Measurements from ENCODE around the gene FOXJ1.

The FOXJ1 gene

GRCh38 chr17:76176701-76177574, 35.9 kb upstream of the FOXJ1 start:
- TF ChIP-seq SPI1 (IDR thresholded peaks at IDR 0.05; ENCODE audit: low read depth, low read length), result no peak
- no peak for TF ChIP-seq POLR2A (IDR thresholded peaks at IDR 0.05; ENCODE audit: low read depth, low read length)
- no peak for TF ChIP-seq PAX5 (IDR thresholded peaks at IDR 0.05; ENCODE audit: insufficient read depth, low read length, severe bottlenecking)
- TF ChIP-seq POLR2AphosphoS5 (IDR thresholded peaks at IDR 0.05; ENCODE audit: low read depth, low read length), result no peak
- TF ChIP-seq TAF1 (IDR thresholded peaks at IDR 0.05; ENCODE audit: low read depth, low read length), result no peak
- TF ChIP-seq POU2F2 (IDR thresholded peaks at IDR 0.05; ENCODE audit: low read depth, low read length), result no peak
- DNase-seq (ENCODE audit: insufficient read length, low spot score) (no peak), FAIRE-seq (no peak)

GRCh38 chr17:76174037-76174436, 33.0 kb upstream of the FOXJ1 start:
- FAIRE-seq (no peak), DNase-seq (ENCODE audit: insufficient read length, low spot score) (no peak)
- no peak for TF ChIP-seq POLR2A (IDR thresholded peaks at IDR 0.05; ENCODE audit: low read depth, low read length)
- TF ChIP-seq POU2F2 (IDR thresholded peaks at IDR 0.05; ENCODE audit: low read depth, low read length), result no peak

GRCh38 chr17:76173474-76173873, 32.4 kb upstream of the FOXJ1 start:
- DNase-seq (ENCODE audit: insufficient read length, low spot score) (no peak), FAIRE-seq (no peak)
- TF ChIP-seq POLR2A (IDR thresholded peaks at IDR 0.05; ENCODE audit: low read depth, low read length) (no peak), POLR2AphosphoS5 (IDR thresholded peaks at IDR 0.05; ENCODE audit: low read depth, low read length) (no peak), POU2F2 (IDR thresholded peaks at IDR 0.05; ENCODE audit: low read depth, low read length) (no peak), TAF1 (IDR thresholded peaks at IDR 0.05; ENCODE audit: low read depth, low read length) (no peak), SPI1 (IDR thresholded peaks at IDR 0.05; ENCODE audit: low read depth, low read length) (no peak), PAX5 (IDR thresholded peaks at IDR 0.05; ENCODE audit: insufficient read depth, low read length, severe bottlenecking) (no peak)

GRCh38 chr17:76171706-76172105, 30.7 kb upstream of the FOXJ1 start:
- no peak for TF ChIP-seq SPI1 (IDR thresholded peaks at IDR 0.05; ENCODE audit: low read depth, low read length)
- TF ChIP-seq POU2F2 (IDR thresholded peaks at IDR 0.05; ENCODE audit: low read depth, low read length), result no peak
- TF ChIP-seq PAX5 (IDR thresholded peaks at IDR 0.05; ENCODE audit: insufficient read depth, low read length, severe bottlenecking), result no peak
- no peak for TF ChIP-seq POLR2AphosphoS5 (IDR thresholded peaks at IDR 0.05; ENCODE audit: low read depth, low read length)
- TF ChIP-seq TAF1 (IDR thresholded peaks at IDR 0.05; ENCODE audit: low read depth, low read length), result no peak
- TF ChIP-seq POLR2A (IDR thresholded peaks at IDR 0.05; ENCODE audit: low read depth, low read length), result no peak
- no peak for DNase-seq (ENCODE audit: insufficient read length, low spot score)
- FAIRE-seq, result no peak

- FAIRE-seq (no peak), DNase-seq (ENCODE audit: insufficient read length, low spot score) (no peak)
- TF ChIP-seq POLR2A (IDR thresholded peaks at IDR 0.05; ENCODE audit: low read depth, low read length), result no peak
- no peak for TF ChIP-seq PAX5 (IDR thresholded peaks at IDR 0.05; ENCODE audit: insufficient read depth, low read length, severe bottlenecking)
- no peak for TF ChIP-seq POLR2AphosphoS5 (IDR thresholded peaks at IDR 0.05; ENCODE audit: low read depth, low read length)
- no peak for TF ChIP-seq SPI1 (IDR thresholded peaks at IDR 0.05; ENCODE audit: low read depth, low read length)
- TF ChIP-seq POU2F2 (IDR thresholded peaks at IDR 0.05; ENCODE audit: low read depth, low read length), result no peak
- no peak for TF ChIP-seq TAF1 (IDR thresholded peaks at IDR 0.05; ENCODE audit: low read depth, low read length)
These were observed 29.1 kb upstream of the FOXJ1 start for GRCh38 chr17:76170114-76170513.

- DNase-seq (ENCODE audit: insufficient read length, low spot score) (no peak), FAIRE-seq (no peak)
- TF ChIP-seq POLR2A (IDR thresholded peaks at IDR 0.05; ENCODE audit: low read depth, low read length) (no peak), TAF1 (IDR thresholded peaks at IDR 0.05; ENCODE audit: low read depth, low read length) (no peak), SPI1 (IDR thresholded peaks at IDR 0.05; ENCODE audit: low read depth, low read length) (no peak), POLR2AphosphoS5 (IDR thresholded peaks at IDR 0.05; ENCODE audit: low read depth, low read length) (no peak), PAX5 (IDR thresholded peaks at IDR 0.05; ENCODE audit: insufficient read depth, low read length, severe bottlenecking) (no peak), POU2F2 (IDR thresholded peaks at IDR 0.05; ENCODE audit: low read depth, low read length) (no peak)
These were observed 25.9 kb upstream of the FOXJ1 start for GRCh38 chr17:76166906-76167305.

GRCh38 chr17:76166168-76166567, 25.1 kb upstream of the FOXJ1 start:
- TF ChIP-seq SPI1 (IDR thresholded peaks at IDR 0.05; ENCODE audit: low read depth, low read length) (no peak), POU2F2 (IDR thresholded peaks at IDR 0.05; ENCODE audit: low read depth, low read length) (no peak), PAX5 (IDR thresholded peaks at IDR 0.05; ENCODE audit: insufficient read depth, low read length, severe bottlenecking) (no peak), POLR2AphosphoS5 (IDR thresholded peaks at IDR 0.05; ENCODE audit: low read depth, low read length) (no peak), POLR2A (IDR thresholded peaks at IDR 0.05; ENCODE audit: low read depth, low read length) (no peak), TAF1 (IDR thresholded peaks at IDR 0.05; ENCODE audit: low read depth, low read length) (no peak)
- no peak for FAIRE-seq
- no peak for DNase-seq (ENCODE audit: insufficient read length, low spot score)

GRCh38 chr17:76164331-76164730, 23.3 kb upstream of the FOXJ1 start:
- FAIRE-seq, result no peak
- DNase-seq (ENCODE audit: insufficient read length, low spot score), result no peak
- TF ChIP-seq POLR2A (IDR thresholded peaks at IDR 0.05; ENCODE audit: low read depth, low read length) (no peak), SPI1 (IDR thresholded peaks at IDR 0.05; ENCODE audit: low read depth, low read length) (no peak)

GRCh38 chr17:76163919-76164318, 22.9 kb upstream of the FOXJ1 start:
- DNase-seq (ENCODE audit: insufficient read length, low spot score) (no peak), FAIRE-seq (no peak)
- TF ChIP-seq POLR2AphosphoS5 (IDR thresholded peaks at IDR 0.05; ENCODE audit: low read depth, low read length) (no peak), POLR2A (IDR thresholded peaks at IDR 0.05; ENCODE audit: low read depth, low read length) (no peak), PAX5 (IDR thresholded peaks at IDR 0.05; ENCODE audit: insufficient read depth, low read length, severe bottlenecking) (no peak), POU2F2 (IDR thresholded peaks at IDR 0.05; ENCODE audit: low read depth, low read length) (no peak), TAF1 (IDR thresholded peaks at IDR 0.05; ENCODE audit: low read depth, low read length) (no peak), SPI1 (IDR thresholded peaks at IDR 0.05; ENCODE audit: low read depth, low read length) (no peak)
